Measurements from ENCODE around the gene BOLL.
A peak's percentile ranks its signal among the peaks of the same experiment; 100 is the strongest.

GRCh38 chr2:197804049-197804757 lies 19.1 kb upstream of the BOLL start, which contains the start of gene PLCL1:
- peak in 1 of 5 experiments; percentile 47 for TF ChIP-seq CTCF (IDR thresholded peaks at IDR 0.05)
- TF ChIP-seq POLR2A (IDR thresholded peaks at IDR 0.05), result peak in 1 of 2 donors; percentile 90
- peak in 1 of 2 donors; percentile 82 for TF ChIP-seq EP300 (IDR thresholded peaks at IDR 0.05)

Measured in tibial nerve (tissue), 4 donors.